Suppressor macrophage treated with lipopolysaccharide for 4 hours (primary cell): Measurements from ENCODE around the gene SLC39A12.
A peak's percentile ranks its signal among the peaks of the same experiment; 100 is the strongest.
"Not testable (repeated sequence)": the region's sequence is repeated elsewhere in the genome, so short reads cannot be mapped to it uniquely, and the experiment has no call there.

Experiments used
- DNase-seq: peaks from one replicate; pipeline ENCODE4 v3.0.0-alpha.2; 2020

Gene SLC39A12

DNA sequence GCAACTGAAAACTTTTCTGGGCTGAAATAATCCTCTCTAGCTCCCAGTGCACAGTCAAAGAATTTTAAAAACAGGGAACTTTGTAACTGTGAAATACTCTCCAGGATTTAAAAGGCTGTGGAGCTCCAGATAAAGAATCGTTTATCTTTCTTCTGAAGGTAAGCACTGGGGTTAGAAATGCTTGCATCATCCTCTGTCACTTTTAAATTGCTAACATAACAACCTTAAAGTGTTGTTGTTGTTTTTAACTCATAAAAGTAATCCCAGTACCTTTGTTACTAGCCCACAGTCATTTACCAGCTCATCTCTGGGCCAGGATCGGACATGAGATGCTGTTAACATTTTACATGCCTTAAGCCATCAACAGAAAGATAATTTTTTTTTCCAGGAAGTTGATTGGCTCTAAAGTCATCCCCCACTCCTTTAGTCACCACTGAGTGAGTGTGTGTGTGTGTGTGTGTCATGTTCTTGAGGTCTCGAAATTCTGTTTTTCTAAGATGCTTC, at the start of gene SLC39A12:
Gene SLC39A12, plus strand, starts transcription at position 51 of the 504 bp plus-strand sequence. CDS start 1,359 bp downstream, outside the sequence.
- no peak for DNase-seq

- no peak for DNase-seq
Observed at GRCh38 chr10:17904564-17904963, 47.2 kb upstream of the SLC39A12 start.

DNA sequence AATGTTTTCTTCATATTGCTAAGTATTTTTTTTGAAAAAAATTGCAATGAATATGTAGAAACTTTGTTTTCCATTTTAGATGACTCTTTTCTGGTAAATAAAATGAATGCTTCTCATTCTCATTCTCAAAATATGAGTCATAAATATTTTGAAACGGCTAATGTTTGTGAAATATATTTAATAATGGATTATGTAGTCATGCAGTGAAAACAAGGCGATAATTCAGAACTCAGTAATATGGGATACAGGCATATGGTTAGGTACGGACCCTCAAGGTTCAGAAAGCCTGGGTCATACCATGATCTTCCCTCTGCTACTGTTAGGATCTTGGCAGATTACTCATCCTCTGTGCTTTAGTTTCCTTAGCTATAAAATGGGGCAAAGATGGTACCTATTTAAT, 46.2 kb upstream of the SLC39A12 start:
- peak; percentile 3 for DNase-seq

DNA sequence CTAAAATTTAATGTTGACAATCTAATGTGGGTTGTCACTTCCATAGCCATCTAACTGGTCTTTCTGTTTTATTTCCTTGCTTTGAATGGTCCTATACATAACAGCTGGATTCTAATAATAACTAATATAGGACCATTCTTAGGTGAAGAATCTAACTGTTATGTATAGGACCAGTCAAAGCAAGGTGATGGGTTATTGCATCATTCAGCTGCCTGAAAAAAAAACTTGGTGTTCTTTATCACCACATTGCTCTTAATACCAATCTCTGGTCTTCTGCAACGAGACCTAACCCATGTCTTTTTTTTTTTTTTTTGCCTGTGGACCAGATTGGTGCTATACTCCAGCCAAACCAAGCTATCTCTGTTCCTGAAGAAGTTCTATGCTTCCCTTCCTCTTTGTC, 45.7 kb upstream of the SLC39A12 start:
- no peak for DNase-seq

GRCh38 chr10:17907641-17908040, 44.1 kb upstream of the SLC39A12 start:
- no peak for DNase-seq

DNA sequence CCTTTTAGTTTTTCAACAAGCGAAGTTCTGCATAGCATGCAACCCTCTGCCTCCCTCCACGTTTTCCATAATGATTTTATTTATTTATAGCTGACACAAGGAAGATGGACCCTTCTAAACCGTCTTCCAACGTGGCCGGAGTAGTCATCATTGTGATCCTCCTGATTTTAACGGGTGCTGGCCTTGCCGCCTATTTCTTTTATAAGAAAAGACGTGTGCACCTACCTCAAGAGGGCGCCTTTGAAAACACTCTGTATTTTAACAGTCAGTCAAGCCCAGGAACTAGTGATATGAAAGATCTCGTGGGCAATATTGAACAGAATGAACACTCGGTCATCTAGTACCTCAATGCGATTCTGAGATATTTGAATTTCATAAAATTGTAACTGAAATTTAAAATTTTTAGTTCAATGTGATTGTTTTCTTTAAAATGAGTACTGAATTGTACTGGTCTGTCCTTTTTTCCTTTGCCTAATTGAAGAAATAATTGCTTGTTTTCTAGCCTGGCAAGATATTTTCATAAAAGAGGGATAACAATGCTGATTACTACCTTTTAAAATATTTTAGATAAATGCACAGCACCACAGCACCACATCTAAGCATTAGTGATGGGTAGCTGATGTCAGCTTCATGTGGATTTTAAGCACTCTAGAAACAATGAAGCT, 41.5 kb upstream of the SLC39A12 start:
- DNase-seq, result peak; percentile 63

GRCh38 chr10:17912754-17913153, 39.0 kb upstream of the SLC39A12 start:
- no peak for DNase-seq

GRCh38 chr10:17913604-17914003, 38.1 kb upstream of the SLC39A12 start:
- DNase-seq, result no peak

DNA sequence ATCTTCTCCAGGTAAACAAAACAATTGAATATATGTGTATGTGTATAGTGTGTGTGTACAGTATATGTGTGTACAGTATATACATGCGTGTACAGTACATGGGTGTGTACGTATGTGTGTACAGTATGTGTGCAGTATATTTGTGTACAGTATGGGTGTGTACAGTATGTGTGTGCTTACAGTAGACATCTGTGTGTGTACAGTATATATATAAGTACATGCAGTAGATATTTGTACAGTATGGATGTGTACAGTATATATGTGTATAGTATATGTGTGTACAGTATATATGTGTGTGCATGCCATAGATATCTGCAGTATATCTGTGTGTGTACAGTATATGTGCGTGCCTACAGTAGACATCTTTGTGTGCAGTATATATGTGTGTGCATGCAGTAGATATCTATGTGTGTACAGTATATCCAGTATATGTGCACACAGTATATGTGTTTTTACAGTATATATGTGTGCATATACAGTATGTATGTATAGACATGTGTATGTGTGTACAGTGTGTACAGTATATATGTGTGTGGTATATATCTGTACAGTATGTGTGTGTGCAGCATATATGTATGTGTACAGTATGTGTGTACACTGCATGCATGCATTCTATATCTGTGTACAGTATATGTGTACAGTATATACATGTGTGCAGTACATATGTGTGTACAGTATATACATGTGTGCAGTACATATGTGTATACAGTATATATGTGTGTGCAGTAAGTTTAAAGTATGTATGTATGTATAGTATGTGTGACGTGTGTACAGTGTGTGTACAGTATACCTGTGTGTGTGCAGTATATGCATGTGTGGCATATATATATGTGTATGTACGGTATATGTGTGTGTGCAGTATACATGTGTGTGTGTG, 37.3 kb upstream of the SLC39A12 start:
- DNase-seq, result no peak

GRCh38 chr10:17915181-17915580, 36.5 kb upstream of the SLC39A12 start:
- DNase-seq, result no peak

DNA sequence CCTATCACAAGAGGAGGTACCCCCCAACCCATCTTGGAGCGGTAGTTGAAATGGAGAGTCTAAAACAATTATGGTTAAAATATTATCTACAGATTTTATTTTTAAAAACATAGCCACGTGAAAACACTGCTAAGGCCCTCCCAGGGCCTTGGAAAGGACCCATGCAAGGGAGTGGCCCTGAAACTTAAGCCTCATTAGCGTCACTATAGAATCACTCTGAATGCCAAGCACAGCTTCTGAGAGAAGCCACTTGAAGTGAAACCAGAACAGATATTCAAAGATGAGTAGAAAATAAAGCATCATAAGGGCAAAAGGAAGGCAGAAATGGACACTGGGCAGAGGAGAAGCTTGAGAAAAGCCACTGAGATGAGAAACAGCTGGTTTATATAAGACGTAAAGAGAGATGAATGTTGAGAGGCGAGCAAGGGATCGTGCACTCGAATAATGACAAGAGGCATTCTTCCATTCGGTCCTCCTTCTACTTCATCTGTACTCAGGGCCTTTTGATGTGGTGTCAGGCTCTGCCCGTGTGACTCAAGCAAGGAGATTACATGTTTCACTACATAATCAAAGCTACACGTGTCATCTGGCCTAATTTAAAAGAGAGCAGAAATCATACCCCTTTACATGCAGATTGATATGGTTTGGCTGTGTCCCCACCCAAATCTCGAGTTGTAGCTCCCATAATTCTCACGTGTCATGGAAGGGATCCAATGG, 33.4 kb upstream of the SLC39A12 start:
- DNase-seq, result no peak

- DNase-seq, result no peak
Observed at GRCh38 chr10:17921378-17921777, 30.3 kb upstream of the SLC39A12 start.

GRCh38 chr10:17923728-17924127, 28.0 kb upstream of the SLC39A12 start:
- no peak for DNase-seq

DNA sequence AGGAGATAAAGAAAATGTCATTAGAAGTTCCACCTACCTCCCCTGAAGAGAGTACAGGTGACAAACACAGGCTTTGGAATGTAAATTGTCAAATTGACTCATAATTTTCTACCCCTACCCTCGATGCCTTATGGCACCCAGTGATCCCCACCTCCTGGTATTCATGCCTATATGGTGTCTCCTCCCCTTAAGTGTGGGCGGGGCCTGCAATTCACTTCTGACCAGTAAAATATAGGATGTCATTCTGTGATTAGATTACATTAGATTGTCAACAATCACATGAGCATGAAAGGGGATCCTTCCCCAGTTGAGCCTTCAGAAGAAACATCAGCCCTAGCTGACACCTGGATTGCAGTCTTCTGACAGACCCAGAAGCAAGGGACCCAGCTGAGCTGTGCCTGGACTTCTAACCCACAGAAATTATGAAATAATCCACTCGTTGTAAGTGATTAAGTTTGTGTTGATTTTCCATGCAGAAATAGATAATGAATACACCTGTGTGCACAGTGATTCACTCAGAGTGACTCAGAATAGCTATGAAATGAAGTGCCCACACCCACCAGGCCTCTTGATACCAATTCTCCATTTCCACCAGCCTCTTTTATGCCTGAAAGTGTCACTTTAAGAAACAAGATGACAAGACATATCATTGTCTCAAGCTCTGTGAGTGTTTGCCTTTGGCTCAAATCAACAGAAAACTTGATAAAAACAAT, 8.5 kb upstream of the SLC39A12 start:
- DNase-seq, result no peak

DNA sequence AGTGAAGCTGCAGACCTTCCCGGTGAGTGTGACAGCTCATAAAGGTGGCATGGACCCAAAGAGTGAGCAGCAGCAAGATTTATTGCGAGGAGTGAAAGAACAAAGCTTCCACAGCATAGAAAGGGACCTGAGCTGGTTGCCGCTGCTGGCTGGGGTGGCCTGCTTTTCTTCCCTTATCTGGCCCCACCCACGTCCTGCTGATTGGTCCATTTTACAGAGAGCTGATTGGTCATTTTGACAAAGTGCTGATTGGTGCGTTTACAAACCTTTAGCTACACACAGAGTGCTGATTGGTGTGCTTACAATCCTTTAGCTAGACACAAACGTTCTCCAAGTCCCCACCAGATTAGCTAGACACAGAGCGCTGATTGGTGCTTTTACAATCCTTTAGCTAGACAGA, 1.4 kb upstream of the SLC39A12 start:
- DNase-seq, result not testable (repeated sequence)

DNA sequence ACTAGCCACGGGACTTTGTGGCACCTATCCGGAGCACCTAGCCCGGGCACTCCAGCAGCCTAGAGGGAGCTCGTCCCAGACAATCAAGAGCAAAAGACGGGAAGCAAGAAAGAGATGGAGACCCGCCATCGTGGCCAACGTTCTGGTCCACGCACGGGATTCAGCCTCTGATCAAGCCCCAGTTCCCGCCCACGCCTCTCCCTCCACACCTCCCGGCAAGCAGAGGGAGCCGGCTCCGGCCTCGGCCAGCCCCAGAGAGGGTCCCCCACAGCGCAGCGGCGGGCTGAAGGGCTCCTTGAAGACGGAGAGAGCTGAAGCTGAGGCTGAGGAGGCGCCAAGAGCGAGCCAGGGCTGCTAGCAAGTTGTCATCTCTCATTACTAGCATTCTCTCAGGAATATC, 992 bp upstream of the SLC39A12 start:
- no peak for DNase-seq

DNA sequence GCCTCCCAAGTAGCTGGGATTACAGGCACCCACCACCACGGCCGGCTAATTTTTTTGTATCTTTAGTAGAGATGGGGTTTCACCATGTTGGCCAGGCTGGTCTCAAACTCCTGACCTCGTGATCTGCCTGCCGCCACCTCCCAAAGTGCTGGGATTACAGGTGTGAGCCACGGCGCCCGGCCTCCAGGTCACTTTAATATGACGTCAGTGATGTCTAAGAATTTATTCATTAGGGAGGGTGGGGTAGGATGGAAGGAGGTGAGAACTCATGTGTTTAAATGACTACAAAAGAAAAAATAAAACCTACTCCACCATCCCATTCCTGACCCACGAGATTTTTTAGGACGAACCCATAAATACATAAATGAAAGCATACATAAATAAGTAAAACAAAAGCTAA, 2.7 kb downstream of the SLC39A12 start:
- DNase-seq, result not testable (repeated sequence)

DNA sequence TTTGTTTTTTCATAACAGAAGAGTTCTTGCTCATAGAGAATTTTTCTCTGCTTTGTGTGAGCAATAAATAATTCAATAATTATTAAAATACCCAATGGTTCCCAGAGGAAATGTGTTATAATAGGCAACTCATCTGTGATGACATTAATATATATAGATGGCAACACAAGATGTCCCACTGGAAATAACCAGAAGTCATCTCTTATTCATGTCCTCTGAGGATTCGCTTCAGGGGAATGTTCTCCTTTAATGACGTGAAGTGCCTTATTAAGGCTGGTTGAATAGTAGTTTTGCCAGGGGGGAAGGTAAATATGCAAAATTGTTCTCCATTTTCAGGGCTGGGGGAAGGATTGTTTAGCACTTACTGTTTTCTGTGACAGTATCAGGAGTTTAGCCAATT, 3.1 kb downstream of the SLC39A12 start:
- no peak for DNase-seq

DNA sequence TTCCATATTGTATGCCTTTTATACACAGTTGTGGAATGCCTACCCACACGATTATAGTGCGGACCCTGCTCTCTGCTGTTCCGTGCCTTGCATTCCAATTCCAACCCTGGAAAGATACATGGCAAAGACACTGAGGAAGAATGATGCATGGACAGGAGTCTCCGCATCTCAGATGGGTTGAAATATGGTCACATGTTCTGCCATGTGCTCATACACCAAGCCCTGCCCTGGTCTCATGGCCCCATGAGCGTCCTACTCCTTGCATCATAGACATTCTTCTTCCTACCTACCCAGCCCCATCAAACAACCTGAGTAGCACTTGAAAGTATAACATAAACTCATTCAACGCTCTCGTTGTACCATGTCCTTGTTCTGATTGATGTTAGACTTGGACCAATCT, 6.3 kb downstream of the SLC39A12 start:
- no peak for DNase-seq

DNA sequence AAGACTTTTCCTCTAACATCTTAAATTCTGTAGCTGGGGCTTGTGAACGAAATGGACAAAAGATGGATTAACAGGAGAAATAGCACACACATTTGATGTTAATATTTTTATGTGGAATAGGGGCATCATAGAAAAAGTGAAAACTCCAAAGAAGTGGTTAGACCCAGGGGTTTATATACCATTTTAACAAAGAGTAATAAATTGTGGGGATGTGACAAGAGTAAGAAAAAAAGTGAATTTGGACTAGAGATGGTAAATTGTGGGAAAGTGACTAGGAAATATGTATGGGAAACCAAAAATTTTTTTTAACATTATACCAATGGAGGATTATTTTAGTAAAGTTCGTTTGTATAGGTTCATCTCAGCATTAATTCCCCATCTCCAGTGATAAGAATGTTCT, 8.2 kb downstream of the SLC39A12 start:
- no peak for DNase-seq

- no peak for DNase-seq
Observed at GRCh38 chr10:17961551-17962422, 10.1 kb downstream of the SLC39A12 start.

DNA sequence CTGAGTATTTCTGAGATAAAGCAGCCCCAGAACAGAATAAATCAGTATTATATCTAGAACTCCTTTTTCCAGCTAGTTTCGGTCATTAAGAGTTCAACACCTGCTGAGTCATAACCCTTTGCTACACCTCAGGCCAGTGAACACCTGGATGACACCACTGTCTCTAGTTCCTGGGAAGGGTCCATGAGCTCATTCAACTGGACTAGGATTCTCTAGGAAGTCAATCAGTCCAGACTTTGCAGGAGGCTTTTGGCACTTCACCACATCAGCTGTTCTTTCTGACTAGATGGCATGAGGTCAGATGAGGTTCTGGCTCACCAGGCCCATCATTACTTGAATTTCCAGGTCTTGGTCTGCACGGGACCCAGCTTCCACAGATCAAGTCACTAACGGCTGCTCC, 11.7 kb downstream of the SLC39A12 start:
- DNase-seq, result no peak
